HG02973 (cell line): ENCODE results near the gene TSC2.

Experiments used
- ATAC-seq: cut with Tn5 transposase; IDR thresholded peaks from one replicate; pipeline ENCODE4 v1.9.1; 2021; ENCODE audit warnings: moderate library complexity; ENCODE audit not compliant: unreplicated experiment

TSC2 gene

GRCh38 chr16:2063861-2064260 lies 16.1 kb downstream of the TSC2 start:
- ATAC-seq: no peak

GRCh38 chr16:2064368-2064945 lies 16.7 kb downstream of the TSC2 start:
- ATAC-seq: no peak

- no peak for ATAC-seq
Observed at GRCh38 chr16:2066139-2066538, 18.4 kb downstream of the TSC2 start.

GRCh38 chr16:2070576-2071453 lies 23.0 kb downstream of the TSC2 start:
- no peak for ATAC-seq

GRCh38 chr16:2071454-2072202 lies 23.8 kb downstream of the TSC2 start:
- no peak for ATAC-seq

GRCh38 chr16:2072926-2073325 lies 25.1 kb downstream of the TSC2 start:
- ATAC-seq: no peak

GRCh38 chr16:2074071-2074470 lies 26.3 kb downstream of the TSC2 start:
- ATAC-seq: no peak

GRCh38 chr16:2075631-2076030 lies 27.8 kb downstream of the TSC2 start:
- ATAC-seq: no peak

- no peak for ATAC-seq
Observed at GRCh38 chr16:2076072-2076865, 28.5 kb downstream of the TSC2 start.

- ATAC-seq: no peak
Observed at GRCh38 chr16:2077016-2077415, 29.2 kb downstream of the TSC2 start.

- ATAC-seq: no peak
Observed at GRCh38 chr16:2077696-2078095, 29.9 kb downstream of the TSC2 start.

GRCh38 chr16:2078096-2078495 lies 30.3 kb downstream of the TSC2 start:
- no peak for ATAC-seq

- ATAC-seq: no peak
Observed at GRCh38 chr16:2078691-2079090, 30.9 kb downstream of the TSC2 start.

- ATAC-seq: no peak
Observed at GRCh38 chr16:2079311-2079800, 31.6 kb downstream of the TSC2 start.

- ATAC-seq: no peak
Observed at GRCh38 chr16:2079991-2080390, 32.2 kb downstream of the TSC2 start.

GRCh38 chr16:2081201-2082084 lies 33.7 kb downstream of the TSC2 start:
- ATAC-seq: no peak

GRCh38 chr16:2082171-2082982 lies 34.6 kb downstream of the TSC2 start:
- no peak for ATAC-seq

- no peak for ATAC-seq
Observed at GRCh38 chr16:2082983-2083364, 35.2 kb downstream of the TSC2 start.

- ATAC-seq: no peak
Observed at GRCh38 chr16:2083409-2083808, 35.6 kb downstream of the TSC2 start.
